T47D (cell line): ENCODE results near the gene IFI27L1.
A peak's percentile ranks its signal among the peaks of the same experiment; 100 is the strongest.

Experiments
- DNase-seq, 2 experiments: peaks; one replicate each; pipeline versions ENCODE4 v3.0.0 to v3.0.0-alpha.2; 2011 to 2012; ENCODE audit warnings: low read depth in 1 of 2, low spot score in 1 of 2
- JUND ChIP-seq: IDR thresholded peaks from 2 replicates; pipeline ENCODE4 v1.6.1; 2012; ENCODE audit warnings: low read depth
- in situ Hi-C: cut with HindIII; loops from 2 replicates; pipeline ENCODE4 v1.10.0; 2016; ENCODE audit warnings: low sequenced_read_pairs, low pct_unique_long_range_greater_than_20kb

IFI27L1 gene

GRCh38 chr14:94102768-94103482 lies 21.8 kb downstream of the IFI27L1 start:
- TF ChIP-seq JUND, result no peak
- DNase-seq, result no peak
- in situ Hi-C loops, result no loop called here

GRCh38 chr14:94103554-94104150 lies 22.5 kb downstream of the IFI27L1 start:
- in situ Hi-C loops, result no loop called here
- DNase-seq, result no peak
- TF ChIP-seq JUND, result no peak

DNA sequence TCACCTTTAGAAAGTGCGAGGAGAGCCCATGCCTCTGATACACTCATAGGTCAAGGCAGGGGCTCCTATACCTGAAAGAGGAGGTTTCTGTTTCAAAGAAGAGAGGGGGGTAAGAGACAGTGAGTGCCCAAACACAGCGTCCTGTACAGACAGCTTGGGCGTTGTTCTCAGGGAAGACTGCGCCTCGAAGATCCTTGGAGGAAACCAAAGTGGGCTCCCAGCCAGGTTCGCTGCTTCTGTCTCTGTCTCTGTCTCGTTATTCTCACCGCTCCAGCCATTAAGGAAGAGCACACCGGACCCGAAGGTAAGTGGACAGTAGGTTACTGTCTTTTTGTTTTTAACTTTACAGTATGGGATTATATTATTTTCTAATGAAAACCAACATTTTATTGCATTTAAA lies 23.6 kb downstream of the IFI27L1 start:
- in situ Hi-C loops, result no loop called here
- no peak for DNase-seq
- no peak for TF ChIP-seq JUND

GRCh38 chr14:94109915-94110250 lies 28.8 kb downstream of the IFI27L1 start:
- DNase-seq, result no peak
- no peak for TF ChIP-seq JUND
- in situ Hi-C loops, result no loop called here

- TF ChIP-seq JUND, result no peak
- in situ Hi-C loops, result no loop called here
- DNase-seq, result peak in 1 of 2 experiments; percentile 28
Observed at GRCh38 chr14:94110552-94111181, 29.6 kb downstream of the IFI27L1 start, which contains the start of gene IFI27. Gene IFI27, plus strand, starts transcription at chr14:94110736.

DNA sequence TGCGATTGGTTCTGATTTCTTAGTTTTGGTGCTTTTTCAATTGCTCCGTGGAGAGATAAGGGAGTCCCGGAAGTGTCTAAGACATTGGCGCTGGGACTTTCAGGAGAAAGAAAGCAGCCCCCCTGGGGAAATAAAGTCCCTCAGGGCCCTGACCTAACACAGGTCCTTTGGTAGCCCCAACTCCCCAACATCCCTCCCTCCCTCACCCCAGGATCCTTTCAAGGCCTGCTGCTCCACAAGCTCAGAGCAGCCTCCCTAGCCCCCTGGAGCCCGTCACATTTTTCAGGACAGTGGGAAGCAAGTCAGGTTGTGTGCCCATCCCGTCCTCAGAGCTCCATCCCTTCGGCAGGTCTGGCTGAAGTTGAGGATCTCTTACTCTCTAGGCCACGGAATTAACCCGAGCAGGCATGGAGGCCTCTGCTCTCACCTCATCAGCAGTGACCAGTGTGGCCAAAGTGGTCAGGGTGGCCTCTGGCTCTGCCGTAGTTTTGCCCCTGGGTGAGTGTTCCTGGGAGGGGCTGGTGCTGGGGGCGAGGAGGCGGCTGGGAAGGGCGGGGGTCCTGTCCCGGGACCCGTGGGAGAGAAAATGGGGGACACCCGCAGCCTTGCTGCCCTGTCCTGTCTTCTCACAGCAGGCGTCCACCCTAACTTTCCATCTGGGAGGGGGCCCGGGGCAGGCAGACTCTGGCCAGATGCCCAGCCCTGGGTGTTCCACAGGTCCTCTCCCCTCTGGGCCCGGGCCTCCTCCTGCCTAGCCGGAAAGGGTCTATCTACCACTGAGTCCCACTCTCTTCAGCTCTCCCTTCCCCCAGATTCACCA lies 30.4 kb downstream of the IFI27L1 start:
- no peak for TF ChIP-seq JUND
- in situ Hi-C loops, result no loop called here

DNA sequence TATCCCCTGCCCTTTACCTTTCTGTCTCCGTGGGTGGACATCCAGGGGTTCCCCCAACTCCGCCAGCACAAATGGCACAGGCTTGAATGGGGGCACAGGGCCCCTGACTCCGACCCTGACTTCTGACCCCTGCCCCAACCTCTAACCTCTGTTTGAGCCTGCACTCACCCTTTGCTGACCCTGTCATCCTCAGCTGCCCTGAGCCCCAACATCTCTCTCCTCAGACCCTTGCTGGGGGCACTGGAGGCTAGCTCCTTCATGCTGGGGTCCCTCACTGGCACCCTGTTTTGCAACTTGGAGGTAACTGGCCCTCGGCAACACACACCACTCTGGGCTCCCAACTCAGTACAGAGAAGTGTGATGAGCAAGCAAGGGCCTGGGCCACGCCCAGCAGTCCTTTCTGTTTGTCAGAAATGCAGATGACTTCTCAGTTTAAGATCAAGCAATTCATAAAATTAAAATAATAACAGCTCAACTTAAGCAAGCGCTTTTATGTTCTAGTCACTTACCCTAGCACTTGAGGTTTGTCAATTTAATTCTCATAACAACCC lies 31.5 kb downstream of the IFI27L1 start:
- DNase-seq, result no peak
- in situ Hi-C loops, result no loop called here
- TF ChIP-seq JUND, result no peak

More for the DNA sequence above, 30.4 kb downstream of the IFI27L1 start:
- no peak for DNase-seq

DNA sequence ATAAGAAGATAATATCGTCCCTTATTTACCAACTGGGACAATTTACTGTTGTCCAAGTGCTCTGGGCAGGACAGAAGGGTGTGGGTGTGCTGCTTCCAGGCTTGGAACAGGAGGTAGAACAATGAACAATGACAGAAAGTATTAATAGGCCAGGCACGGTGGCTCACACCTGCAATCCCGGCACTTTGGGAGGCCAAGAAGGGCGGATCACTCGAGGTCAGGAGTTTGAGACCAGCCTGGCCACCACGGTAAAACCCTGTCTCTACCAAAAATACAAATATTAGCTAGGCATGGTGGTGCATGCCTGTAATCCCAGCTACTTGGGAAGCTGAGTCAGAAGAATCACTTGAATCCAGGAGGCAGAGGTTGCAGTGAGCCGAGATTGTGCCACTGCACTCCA lies 32.0 kb downstream of the IFI27L1 start:
- in situ Hi-C loops, result no loop called here
- peak in 1 of 2 experiments; percentile 34 for DNase-seq
- TF ChIP-seq JUND, result no peak

DNA sequence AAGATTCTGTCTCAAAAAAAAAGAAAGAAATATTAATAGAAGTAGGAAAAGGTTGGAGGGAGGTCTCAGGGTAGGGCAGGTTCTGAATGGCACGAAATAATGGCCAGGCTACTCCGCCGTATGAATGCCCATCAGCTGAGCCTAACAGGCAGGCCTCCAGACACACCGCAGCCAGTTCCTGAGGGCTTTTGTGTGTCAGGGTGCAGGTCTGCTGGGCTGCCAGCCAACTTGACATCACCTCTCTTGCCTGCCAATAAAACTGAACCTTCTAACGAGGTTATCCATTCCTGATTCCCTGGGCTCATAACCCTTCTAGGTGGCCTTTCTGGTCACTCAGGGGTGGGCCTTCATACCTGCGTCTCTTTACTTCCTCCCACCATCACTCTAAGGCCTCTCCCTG lies 32.4 kb downstream of the IFI27L1 start:
- no peak for DNase-seq
- TF ChIP-seq JUND, result no peak
- in situ Hi-C loops, result no loop called here

DNA sequence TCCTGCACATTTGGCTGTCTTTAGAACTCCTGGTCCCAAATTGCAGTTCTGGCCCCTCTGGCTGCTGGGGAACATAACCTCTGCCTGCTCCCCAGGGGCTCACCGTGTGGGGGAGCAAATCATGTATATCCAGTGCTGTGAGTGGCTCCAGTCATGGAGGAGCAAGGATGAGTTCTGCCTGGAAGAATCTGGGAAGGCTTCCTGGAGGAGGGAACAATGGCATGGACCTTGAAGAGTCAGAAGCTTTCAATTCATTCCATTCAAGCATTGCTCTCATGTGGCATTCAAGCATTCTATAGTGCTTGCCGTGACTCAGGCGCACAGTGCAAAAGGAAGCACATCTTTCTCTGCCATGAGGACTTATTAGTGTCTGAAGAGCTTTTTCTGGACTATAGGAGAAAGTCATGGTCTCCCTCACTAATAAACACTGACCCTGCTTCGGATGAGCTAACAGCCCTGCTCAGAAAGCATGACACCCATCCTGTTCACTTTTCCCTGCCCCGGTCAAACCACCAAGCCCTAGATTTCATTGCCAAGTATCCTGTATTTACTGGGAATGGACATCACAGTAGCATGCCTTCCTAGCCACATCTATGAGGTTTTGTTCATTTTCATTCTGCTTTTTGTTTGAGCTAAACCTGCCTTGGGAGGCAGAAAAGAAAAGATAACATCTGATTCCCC lies 32.9 kb downstream of the IFI27L1 start:
- no peak for TF ChIP-seq JUND
- DNase-seq, result no peak
- in situ Hi-C loops, result no loop called here

DNA sequence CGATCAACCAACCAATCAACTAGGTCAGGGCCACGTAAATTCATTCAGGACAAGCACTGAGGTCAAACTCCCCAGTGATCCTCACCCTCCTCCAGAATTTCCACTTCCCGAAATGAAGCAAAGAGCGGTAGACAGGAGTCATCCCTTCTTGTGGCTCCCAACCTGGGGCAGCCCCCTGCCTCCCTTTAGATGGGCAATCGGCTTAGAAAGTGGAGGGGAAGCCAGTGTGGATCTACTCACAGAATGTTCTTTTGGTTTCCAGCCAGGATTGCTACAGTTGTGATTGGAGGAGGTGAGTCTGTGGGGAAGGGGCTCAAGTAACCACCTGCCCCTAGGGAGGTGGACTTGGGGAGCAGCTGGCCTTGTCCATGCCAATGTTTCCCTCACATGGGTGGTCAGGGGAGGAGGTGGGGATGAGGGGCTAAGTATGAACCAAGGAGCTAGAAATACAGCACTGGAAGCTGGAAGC lies 33.5 kb downstream of the IFI27L1 start:
- in situ Hi-C loops, result no loop called here
- DNase-seq, result no peak
- TF ChIP-seq JUND, result no peak
